ENCODE data around the gene RHOU.
"Not testable (repeated sequence)": the region's sequence is repeated elsewhere in the genome, so short reads cannot be mapped to it uniquely, and the experiment has no call there.

Gene RHOU

GRCh38 chr1:228734881-228735801, at the start of gene RHOU:
TSS of gene RHOU (plus strand) at chr1:228735479. CDS start at chr1:228735743, 264 bp downstream.
- peak; percentile 47 to 67 for DNase-seq

GRCh38 chr1:228687587-228687986, 47.7 kb upstream of the RHOU start:
- DNase-seq = no peak

DNA sequence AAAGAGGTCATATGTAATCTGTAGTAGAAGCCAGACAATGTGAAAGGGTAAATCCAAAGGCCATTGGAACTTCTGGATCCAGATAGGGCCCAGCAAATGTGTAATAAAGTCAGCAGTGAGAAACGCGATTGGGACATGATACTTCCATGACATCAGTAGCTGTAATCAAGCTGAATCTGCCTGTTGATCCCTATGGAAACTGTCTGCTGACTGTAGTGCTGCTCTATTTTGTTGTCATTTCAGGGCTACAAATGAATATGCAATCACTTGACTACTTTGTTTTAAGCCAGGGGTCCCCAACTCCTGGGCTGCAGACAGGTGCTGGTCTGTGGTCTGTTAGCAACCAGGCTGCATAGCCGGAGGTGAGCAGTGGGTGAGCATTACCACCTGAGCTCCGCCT, 46.0 kb upstream of the RHOU start:
- no peak for DNase-seq

DNA sequence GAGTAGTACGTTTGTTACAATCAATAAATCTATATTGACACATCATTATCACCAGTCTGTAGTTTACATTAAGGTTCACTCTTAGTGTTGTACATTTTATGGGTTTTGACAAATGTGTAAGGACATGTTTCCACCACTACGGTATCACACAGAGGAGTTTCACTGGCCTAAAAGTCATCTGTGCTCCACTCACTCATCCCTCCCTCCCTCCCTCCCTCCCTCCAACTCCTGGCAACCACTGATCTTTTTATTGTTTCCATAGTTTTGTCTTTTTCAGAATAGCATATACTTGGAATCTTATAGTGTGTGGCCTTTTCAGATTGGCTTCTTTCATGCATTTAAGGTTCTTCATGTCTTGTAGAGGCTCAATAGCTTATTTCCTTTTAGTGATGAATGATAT, 44.1 kb upstream of the RHOU start:
- no peak for DNase-seq

- no peak for DNase-seq
Observed at GRCh38 chr1:228691926-228692325, 43.4 kb upstream of the RHOU start.

GRCh38 chr1:228694447-228694846, 40.8 kb upstream of the RHOU start:
- DNase-seq = not testable (repeated sequence)

DNA sequence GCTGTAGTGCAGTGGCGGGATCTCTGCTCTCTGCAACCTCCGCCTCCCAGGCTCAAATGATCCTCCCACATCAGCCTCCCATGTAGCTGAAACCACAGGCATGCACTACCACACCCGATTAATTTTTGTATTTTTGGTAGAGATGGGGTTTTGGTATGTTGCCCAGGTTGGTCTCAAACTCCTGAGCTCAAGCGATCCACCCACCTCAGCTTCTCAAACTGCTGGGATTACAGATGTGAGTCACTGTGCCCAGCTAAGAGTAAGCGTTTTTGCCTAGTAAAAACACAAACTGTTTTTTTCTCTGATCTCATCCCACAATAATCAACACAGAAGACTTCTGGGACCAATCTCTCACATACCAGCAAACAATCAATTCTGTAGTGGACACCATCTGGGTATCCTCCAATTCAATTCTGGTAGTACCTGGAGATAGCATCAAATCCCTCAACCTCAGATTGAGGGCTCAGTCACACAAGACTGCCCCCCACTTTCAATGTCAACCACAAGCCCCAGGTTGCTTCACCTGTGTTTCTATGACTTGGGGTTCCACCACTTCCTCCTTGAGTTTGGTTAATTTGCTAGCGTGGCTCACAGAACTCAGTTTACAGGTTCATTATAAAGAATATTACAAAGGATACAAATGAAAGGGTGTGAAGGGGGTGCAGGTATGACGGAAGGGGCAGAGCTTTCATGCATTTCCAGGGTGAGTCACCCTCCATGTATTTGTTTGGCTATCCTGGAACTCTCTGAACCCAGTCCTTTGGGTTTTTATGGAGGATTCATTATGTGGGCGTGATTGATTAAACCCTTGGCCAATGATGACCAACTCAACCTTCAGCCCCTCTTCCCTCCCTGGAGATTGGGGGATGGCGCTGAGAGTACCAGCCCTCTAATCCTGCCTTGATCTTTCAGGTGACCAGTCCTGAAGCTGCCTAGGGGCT, 40.0 kb upstream of the RHOU start:
- no peak for DNase-seq

GRCh38 chr1:228697207-228698016, 37.9 kb upstream of the RHOU start:
- DNase-seq = no peak

DNA sequence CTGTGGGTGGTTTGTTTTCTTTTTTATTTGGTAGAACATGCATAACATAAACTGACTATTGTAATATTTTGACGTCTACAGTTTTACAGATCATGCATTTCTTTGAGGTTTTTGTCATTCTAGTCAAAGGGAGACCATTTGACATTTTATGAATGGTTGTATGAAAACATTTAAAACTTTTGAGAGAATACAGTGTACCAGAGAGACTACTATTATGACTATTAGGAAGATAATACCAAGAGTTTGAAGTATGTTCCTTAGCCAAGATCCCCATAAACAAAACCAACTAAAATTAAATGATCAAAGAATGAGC, 37.3 kb upstream of the RHOU start:
- no peak for DNase-seq

DNA sequence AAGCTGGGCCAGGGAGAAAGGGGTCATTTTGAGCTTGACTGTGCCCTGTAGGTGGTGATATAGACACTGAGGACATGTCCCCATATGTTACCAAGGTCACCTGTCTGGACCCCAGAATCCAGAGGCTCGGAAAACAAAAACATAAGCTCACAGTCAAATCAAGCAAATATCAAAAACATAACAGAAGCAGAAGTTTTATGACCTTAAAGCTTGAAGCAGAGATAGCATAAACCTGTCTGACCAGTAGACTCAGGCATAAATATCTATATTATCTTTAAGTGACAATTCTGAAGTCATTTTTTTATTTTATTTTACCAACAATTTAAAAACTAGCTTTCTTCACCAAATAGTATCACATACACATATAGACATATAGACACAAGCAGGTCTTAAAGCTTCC, 32.8 kb upstream of the RHOU start:
- DNase-seq = no peak

DNA sequence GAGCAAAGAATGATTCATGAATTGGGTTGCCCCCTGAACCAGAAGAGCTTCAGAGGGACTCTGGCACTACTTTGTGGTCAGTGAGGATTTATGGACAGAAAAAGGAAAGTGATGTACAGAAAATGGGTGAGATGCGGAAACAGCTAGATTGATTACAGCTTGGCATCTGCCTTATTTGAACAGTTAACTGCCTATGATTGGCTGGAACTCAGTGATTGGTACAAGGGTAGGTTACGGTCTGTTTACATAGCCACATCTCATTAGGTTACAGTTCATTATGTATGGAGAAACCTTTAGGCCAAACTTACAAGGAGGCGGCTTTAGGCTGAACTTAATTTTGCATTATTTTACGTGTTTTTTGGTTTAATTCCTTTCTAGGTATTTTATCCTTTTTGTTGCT, 29.0 kb upstream of the RHOU start:
- DNase-seq = no peak

DNA sequence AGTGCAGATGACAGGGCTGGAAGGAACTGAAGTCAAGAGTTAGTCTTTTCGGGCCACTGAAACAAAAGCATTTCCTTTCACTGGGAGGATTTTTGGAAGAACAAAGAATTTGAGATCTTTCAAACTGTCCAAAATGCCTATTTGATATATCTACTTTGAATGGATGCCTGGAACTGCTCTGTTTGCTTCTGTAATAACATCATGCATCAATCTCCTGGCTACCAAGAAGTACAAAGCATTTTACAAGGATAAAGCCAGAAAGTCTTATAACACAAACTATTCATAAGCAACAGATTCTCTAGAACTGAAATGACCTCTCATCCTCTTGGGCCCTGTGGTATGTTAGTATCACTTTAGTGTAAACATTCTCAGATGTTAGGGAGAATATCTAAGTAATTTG, 18.2 kb upstream of the RHOU start:
- no peak for DNase-seq

DNA sequence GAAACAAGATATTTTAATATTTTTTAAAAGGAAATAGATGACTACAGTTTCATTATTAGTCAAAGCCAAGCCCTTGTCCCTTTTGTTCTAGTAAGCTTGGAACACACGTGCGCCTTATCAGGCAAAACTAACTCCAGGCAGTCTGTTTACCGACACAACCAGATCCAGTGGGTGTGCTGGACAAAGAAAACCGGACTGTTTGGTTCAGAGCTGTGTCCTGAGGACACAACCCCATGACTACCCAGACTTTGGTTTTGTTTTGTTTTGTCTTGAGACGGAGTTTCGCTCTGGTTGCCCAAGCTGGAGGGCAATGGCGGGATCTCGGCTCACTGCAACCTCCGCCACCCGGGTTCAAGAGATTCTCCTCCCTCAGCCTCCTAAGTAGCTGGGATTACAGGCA, 13.9 kb upstream of the RHOU start:
- no peak for DNase-seq

DNA sequence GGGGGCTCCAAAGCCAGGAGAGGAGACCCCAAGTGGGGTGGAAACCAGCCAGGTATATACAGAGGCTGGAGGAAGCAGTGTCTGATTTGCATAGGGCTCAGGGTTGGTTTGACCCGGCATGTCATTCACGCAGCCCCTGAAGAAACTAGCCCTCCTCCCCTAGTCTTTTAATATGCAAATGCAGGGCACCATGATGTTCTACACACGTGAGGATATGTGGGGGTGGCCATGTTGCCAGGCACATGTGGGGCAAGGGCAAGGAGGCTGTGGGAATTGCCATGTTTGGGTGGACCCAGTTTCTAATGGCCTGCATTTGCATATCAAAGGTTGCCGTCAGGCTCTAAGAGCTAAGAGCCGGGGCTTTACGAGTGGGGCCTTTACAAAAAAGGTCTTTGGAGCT, 12.0 kb upstream of the RHOU start:
- DNase-seq = no peak

DNA sequence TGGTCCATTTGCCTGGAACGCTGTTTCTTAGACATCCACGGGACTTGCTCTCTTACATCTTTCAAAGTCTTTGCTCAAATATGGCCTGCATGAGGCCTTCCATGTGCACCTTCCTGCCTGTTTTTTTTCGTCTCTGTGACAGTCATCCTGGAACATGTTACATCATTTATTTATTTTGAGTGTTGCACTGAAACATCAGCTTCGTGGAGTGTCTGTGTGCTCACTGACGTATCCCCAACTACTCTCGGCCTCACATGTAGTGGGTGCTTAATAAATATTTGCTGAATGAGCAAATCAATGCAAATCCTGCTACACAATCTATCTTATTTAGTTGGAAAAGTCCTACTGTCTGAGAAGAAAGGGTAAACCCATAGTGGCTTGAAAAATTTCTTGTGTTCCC, 11.4 kb upstream of the RHOU start:
- DNase-seq = no peak

GRCh38 chr1:228725178-228725577, 10.1 kb upstream of the RHOU start:
- DNase-seq = no peak

- no peak for DNase-seq
Observed at GRCh38 chr1:228727681-228728171, 7.6 kb upstream of the RHOU start.

DNA sequence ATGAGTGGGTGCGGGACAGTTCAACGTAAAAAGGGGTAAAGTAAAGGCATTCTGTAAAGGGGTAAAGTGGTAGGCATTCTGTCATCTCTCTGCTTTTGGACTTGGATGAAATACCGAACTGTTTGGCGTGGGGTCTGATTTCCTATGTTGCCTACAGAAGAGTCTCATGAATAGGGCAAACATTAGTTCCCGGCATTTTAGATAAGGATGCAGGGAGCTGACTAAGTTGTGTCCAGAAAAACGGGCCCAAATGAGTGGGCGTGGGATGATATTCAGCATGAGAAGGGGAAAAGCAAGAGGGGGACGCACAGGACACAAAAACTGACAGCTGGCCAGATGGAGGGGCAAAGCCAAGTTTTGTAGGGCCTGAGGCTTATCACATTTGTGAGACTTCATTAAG, 2.9 kb upstream of the RHOU start:
- no peak for DNase-seq

DNA sequence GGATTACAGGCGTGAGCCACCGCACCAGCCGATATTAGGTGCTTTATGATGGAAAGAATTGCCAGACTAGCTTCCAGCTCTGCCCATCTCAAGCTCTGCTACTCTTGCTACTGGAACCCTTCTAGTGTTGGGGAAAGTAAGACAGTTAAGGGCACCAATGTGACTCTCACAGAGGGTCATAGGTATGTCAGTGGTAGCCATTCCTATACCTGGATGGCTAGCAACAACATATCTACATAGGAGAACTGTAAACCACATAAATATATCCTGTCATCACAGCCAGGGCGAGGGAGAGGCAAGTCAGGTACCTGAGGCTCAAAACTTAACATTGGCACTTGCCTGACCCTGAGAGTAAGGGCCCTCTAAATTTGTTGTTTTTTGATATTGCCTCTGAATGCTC, 1.7 kb upstream of the RHOU start:
- DNase-seq = no peak

DNA sequence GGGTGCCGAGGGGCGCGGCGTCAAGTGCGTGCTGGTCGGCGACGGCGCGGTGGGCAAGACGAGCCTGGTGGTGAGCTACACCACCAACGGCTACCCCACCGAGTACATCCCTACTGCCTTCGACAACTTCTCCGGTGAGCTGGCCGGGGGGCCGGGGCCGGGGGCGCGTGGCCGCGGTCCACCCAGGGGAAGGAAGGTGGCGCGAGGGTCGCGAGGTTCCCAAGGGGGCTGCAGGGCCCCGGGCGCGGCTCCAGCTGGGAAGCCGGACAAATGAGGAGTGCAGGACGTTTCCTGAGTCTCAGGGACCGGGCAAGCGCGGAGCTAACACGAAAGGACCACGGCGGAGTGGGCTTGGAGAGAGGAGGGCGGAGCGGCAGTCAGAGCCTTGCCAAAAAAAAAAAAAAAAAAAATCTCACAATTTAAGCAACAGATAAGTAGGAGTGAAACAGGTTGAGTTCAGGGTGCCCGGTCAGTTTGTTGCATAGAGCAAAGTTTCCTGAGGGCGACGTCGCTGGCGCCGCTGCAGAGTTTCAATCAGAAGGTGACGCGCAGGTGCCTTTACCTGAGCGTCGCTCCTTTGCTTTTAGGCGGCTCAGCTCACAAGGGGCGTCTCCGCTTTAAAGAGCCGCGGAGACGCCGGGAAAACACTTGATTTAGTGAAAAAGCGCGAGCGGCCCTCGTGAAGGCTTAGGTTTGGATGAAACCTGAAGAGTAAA, 750 bp downstream of the RHOU start:
- DNase-seq = peak; percentile 11 to 14

- no peak for DNase-seq
Observed at GRCh38 chr1:228736844-228737445, 1.7 kb downstream of the RHOU start.

GRCh38 chr1:228737601-228738041, 2.3 kb downstream of the RHOU start:
- DNase-seq = no peak
